ENCODE measurements around the gene USP7.

The USP7 gene

GRCh38 chr16:9004183-9004582 lies 40.5 kb upstream of the USP7 start:
- DNase-seq (ENCODE audit: low read depth), result no peak
- TF ChIP-seq, protein P1, sequence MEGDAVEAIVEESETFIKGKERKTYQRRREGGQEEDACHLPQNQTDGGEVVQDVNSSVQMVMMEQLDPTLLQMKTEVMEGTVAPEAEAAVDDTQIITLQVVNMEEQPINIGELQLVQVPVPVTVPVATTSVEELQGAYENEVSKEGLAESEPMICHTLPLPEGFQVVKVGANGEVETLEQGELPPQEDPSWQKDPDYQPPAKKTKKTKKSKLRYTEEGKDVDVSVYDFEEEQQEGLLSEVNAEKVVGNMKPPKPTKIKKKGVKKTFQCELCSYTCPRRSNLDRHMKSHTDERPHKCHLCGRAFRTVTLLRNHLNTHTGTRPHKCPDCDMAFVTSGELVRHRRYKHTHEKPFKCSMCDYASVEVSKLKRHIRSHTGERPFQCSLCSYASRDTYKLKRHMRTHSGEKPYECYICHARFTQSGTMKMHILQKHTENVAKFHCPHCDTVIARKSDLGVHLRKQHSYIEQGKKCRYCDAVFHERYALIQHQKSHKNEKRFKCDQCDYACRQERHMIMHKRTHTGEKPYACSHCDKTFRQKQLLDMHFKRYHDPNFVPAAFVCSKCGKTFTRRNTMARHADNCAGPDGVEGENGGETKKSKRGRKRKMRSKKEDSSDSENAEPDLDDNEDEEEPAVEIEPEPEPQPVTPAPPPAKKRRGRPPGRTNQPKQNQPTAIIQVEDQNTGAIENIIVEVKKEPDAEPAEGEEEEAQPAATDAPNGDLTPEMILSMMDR (conservative IDR thresholded peaks at IDR 0.05; ENCODE audit: low read depth, low read length), result no peak
- no peak overlapping the region for H3K4me3 ChIP-seq (ENCODE audit: low read depth, low read length)

- TF ChIP-seq, protein P1 (conservative IDR thresholded peaks at IDR 0.05; ENCODE audit: low read depth, low read length), result no peak
- no peak overlapping the region for H3K4me3 ChIP-seq (ENCODE audit: low read depth, low read length)
- DNase-seq (ENCODE audit: low read depth), result no peak
These were observed 40.1 kb upstream of the USP7 start for GRCh38 chr16:9003763-9004162.

DNA sequence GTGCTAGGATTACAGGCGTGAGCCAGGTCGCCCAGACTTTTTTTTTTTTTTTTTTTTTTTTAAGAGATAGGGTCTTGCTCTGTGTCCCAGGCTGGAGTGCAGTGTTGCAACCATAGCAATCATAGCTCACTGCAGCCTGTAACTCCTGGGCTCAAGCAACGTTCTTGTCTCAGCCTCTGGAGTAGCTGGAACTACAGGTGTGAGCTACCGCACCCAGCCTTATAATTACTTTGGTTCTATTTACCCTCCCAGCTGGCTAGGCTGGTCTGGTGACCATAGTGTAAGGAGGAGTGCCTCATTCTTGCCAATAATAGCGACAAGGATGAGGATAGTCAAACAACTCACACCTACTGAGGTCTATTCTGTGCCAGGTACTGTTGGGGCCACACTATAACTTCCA lies 39.6 kb upstream of the USP7 start:
- no peak for DNase-seq (ENCODE audit: low read depth)
- TF ChIP-seq, protein P1 (conservative IDR thresholded peaks at IDR 0.05; ENCODE audit: low read depth, low read length), result no peak

GRCh38 chr16:9002042-9002441 lies 38.3 kb upstream of the USP7 start:
- TF ChIP-seq, protein P1 (conservative IDR thresholded peaks at IDR 0.05; ENCODE audit: low read depth, low read length), result no peak
- H3K4me3 ChIP-seq (ENCODE audit: low read depth, low read length), result no peak overlapping the region
- DNase-seq (ENCODE audit: low read depth), result no peak

More for the DNA sequence above, 39.6 kb upstream of the USP7 start:
- H3K4me3 ChIP-seq (ENCODE audit: low read depth, low read length), result no peak overlapping the region

GRCh38 chr16:9000664-9001063 lies 37.0 kb upstream of the USP7 start:
- no peak for DNase-seq (ENCODE audit: low read depth)
- TF ChIP-seq, protein P1 (conservative IDR thresholded peaks at IDR 0.05; ENCODE audit: low read depth, low read length), result no peak
- H3K4me3 ChIP-seq (ENCODE audit: low read depth, low read length), result no peak overlapping the region

DNA sequence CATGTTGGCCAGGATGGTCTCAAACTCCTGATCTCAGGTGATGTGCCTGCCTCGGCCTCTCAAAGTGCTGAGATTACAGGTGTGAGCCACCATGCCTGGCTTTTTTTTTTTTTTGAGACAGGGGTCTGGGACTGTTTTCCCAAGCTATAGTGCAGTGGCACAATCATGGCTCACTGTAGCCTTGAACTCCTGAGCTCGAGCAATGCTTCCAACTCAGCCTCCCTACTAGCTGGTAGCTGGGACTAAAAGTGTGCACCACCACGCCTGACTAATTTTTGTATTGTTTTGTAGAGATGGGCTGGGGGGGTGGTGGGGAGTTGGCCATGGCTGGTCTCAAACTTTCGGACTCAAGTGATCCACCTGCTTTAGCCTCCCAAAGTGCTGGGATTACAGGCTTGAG lies 36.1 kb upstream of the USP7 start:
- TF ChIP-seq, protein P1 (conservative IDR thresholded peaks at IDR 0.05; ENCODE audit: low read depth, low read length), result no peak

DNA sequence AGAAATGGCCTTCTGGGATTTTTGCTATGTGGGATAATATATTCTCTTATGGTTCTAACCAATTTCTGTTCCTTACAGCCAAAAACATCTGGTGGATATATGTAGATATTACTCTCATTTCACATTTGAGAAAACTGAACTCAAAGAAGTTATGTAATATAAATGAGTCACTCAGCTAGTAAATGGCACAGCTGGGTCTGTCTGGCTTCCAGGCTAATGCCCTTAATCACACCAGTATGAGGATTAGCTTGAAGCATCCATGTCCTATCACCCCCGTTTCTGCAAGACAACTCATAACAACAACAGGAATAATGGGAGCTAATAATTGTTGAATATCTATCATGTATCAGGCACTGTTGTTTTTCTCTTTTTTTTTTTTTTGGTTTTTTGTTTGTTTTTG lies 34.4 kb upstream of the USP7 start:
- DNase-seq (ENCODE audit: low read depth), result peak; percentile 73
- TF ChIP-seq, protein P1 (conservative IDR thresholded peaks at IDR 0.05; ENCODE audit: low read depth, low read length), result no peak
- H3K4me3 ChIP-seq (ENCODE audit: low read depth, low read length), result no peak overlapping the region

More for the DNA sequence above, 36.1 kb upstream of the USP7 start:
- no peak for DNase-seq (ENCODE audit: low read depth)
- no peak overlapping the region for H3K4me3 ChIP-seq (ENCODE audit: low read depth, low read length)

All from choroid plexus epithelial cell (primary cell).